ENCODE measurements around the gene CCHCR1.
"Not testable (repeated sequence)": the region's sequence is repeated elsewhere in the genome, so short reads cannot be mapped to it uniquely, and the experiment has no call there.

Gene CCHCR1

DNA sequence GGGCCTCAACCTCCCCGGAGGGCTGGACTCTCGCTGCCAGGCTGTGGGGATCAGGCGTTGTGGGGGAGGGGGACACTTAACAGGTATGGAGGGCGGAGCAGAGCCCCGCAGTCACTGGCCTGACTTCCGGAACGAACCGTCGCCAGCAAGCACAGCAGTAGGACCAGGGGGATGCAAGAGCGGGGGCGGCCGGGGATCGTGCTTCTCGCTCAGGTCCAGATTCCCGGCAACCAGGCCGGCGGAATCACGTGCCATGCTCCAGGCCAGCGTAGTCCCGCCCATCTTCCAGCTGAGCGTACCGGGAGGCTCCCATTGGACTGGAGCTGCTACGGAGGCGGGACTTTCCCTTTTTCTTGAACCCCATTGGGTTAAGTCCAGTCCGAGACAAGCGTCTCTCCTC lies 22.9 kb upstream of the CCHCR1 start:
- DNase-seq (ENCODE audit: low read depth), result peak; percentile 48

DNA sequence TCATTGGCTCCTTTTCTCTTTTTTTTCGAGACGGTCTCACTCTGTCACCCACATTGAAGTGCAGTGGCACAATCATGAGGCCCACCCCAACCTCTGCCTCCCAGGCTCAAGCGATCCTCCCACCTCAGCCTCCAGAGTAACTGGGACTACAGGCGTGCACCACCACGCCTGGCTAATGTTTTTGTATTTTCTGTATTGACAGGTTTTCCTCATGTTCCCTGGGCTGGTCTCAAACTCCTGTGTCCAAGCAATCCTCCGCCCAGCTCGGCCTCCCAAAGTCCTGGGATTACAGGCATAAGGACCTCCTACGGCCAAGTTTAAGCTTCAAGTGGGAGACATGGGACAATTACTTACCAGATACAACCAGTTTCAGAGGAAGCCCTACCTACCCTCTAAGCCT lies 22.3 kb upstream of the CCHCR1 start:
- DNase-seq (ENCODE audit: low read depth), result no peak

DNA sequence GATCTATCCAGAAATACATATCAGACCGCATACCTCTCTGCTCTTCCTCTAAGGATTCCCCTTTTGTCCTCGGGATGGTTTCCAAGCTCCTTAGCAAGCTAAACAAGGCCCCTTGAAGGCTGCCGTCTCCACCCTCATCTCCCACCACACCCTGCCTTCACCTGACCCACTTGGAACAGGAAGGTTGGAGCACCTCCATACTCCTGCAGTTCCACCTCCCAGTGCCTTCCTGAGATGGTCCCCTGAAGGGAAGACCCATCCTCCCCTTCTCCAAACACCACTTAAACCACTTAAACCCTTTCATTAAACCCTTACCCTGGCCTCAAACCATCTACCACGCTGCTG lies 21.4 kb upstream of the CCHCR1 start:
- DNase-seq (ENCODE audit: low read depth), result no peak

DNA sequence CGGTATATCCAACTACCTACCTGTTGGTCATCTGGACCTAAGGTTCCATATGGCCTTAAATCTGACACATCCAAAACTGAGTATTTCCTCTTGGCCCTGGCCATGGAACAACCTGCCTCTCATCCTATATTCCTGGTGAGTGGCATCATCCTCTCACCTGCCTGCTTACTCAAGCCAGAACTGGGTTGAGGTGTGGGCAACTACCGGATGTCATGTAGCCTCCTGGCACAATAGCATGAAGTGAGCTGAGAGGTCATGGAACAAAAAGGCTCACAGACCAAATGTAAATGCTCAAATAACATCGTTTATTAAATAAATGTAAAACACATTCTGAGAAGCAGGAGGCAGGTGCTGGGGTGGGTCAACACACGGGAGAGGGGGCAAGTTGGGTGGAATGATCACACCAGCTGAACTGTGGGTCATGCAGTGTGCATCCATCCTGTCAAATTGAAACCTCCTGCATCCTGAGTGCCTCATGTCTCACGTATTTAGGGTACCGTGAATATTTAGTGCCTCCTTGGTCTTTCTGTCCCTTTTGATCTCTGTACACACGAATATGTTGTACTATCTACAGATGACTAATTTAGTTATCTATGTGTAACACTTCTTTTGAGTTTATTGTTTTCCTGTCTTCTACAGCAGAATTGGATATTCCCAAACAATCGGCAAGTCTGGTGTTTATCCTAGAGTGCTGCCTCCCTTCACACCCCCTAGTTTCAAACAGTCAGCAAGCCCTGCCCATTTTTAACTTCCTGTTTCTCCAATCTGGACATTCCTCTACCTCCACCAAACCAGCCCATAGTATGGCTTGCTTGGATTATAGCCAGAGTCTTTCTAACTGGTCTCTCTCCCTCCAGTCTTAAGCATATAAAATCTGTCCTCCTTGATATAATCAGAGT lies 20.8 kb upstream of the CCHCR1 start:
- no peak for DNase-seq (ENCODE audit: low read depth)

DNA sequence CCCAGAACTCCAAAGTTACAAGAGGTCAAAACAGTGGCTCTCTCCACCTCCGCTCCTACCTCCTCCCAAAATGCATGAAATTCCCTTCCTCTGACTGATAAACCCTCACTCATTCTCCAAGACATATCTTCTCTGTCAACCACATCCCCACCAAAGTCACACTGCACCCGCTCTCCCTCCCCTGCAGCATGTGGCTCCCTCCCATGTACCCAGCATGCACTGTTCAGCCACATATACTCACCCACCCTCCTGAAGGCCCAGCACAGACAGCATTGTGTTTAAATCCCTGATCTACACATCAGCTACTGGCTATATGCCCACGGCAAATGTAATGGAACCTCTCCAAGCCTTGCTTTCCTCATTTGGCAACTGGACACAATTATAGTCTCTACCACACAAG lies 18.4 kb upstream of the CCHCR1 start:
- DNase-seq (ENCODE audit: low read depth), result no peak

DNA sequence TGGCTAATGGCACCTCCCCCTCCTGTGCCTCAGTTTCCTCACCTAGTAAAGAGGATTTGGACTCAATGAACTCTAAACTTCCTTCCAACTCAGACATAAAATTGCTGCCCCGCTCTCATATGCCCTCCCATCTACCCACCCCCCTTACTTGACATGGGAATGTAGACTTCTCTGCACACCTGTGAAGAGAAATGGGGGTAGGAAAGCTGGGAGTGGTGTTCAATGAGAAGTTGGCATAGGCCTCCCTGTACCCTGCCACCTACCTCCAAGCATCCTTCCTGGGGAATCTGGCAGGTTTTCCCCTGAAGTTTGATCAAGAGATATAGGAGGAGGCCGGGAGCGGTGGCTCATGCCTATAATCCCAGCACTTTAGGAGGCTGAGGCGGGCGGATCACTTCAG lies 16.8 kb upstream of the CCHCR1 start:
- DNase-seq (ENCODE audit: low read depth), result no peak

DNA sequence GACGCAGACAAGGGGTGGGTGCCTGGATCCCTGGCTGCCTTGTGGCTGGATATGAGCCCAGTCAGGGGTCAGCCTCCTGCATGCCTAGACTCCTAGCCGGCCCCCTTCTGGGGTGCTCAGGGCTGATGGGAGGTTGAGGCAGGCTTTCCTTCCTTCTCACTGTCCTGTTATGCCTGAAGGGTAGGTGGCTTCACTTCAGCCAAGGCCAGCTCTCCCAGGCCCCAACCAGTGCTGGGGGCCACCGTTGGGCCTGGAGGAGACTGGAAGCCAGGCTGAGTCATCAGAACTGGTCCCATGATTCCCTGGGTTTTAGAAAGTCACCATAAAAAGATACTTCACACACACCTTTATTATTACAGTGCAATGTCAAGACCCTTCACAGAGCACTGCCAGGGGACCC lies 15.8 kb upstream of the CCHCR1 start:
- no peak for DNase-seq (ENCODE audit: low read depth)

DNA sequence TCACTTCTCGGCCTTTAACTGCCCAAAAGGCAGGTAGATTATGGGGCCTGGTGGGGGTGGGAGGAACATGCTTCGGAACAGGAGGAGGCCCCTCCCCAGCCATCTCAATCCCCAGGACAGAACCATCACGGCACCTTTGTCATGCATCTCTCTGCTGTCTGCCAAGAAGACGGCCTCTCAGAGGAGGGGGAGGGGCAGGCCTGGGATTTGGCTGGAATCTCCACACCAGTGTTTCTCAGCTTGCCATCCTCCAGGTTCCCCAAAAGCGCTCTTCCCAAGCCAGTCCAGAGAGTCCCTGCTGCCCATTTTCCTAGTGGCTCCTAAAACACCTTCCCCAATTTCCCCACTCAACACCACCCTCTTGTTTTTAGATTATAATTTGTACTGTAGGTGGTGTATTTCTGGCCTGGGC lies 15.4 kb upstream of the CCHCR1 start:
- DNase-seq (ENCODE audit: low read depth), result no peak

DNA sequence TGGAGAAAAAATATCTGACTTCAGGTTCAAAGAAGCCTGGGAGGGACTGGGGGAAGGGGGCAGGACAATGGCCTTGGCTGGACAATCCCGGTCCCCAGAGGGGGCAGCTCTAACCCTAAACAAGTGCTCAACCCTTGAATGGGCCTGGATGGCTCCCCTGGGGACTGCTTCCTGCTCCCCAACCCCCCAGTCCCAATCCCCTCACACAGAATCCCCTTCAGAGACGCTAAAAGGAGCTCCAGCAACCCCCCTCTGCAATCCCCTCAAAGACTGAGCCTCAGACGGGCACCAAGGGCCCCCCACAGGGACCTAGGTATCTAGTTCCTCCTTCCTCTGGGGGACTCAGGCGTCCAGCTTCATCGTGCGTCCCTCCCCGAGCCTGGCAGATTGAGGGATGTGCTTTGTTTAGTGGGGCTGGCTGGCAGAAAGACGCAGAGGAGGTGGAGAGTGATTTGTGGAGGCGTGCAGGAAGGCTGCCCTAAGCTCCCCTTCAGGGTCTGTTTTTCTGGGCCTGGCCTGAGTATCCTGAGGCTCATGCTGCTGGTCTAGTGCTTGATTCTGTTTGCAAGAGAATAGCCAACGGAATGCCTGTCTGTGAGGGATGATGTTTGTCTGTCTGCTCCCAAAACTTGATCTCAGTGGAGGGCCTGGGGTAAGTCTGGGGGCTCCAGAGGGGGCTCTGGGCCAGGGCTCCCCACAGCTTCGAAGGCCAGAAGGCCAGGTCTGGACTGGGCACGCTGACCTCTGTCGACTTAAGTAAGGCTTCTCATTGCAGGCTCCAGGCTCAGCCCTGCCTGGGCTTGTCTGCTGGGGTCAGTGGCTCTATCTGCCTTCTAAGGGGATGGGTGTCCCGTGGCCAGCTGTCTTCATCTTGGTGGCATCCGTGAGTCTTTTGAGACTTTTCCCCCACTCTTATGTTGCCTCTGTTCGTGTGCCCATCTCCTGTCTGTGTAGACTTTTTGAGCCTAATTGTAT lies 14.6 kb upstream of the CCHCR1 start:
- DNase-seq (ENCODE audit: low read depth), result no peak

DNA sequence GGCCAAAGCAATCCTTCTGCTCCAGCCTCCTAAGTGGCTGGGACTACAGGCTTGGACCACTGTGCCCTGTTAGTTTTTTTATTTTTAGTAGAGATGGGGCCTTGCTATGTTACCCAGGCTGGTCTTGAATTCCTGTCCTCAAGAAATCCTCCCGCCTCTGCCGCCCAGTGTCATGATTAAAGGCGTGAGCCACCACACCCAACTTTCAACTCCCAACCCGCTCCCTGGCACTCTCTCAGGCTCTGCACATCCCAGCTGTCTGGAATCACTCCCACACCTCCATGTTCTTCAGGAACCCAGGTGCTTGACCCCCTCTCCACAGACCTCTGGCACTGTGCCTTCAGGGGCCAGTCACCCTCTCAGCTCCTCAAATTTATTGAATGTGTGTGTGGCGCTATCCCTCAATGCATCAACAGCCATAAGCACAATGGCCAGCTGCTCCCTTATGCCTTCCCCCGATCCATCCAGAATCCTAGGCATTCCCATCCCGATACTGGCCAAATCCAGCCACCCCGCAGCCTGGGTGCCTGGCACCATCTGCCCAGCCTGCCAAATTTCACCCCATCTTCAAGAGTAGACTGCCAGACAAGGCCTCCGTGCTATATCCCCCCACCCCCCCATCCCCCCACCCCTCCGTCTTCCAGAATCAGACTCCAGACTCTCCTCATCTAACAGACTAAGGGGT lies 13.5 kb upstream of the CCHCR1 start:
- DNase-seq (ENCODE audit: low read depth), result no peak

DNA sequence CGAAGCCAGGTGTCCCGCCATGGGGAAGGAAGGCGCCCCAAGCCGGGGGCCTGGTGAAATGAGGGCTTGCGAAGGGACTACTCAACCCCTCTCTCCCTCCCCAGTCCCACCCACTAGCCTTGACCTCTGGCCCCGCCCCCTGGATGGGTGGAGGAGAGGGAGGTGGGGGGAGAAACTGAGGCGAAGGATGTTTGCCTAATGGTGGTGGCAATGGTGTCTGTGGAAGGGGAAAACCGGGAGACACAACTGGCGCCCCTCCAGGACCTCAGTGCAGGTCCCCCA lies 12.9 kb upstream of the CCHCR1 start, which contains the start of gene POU5F1:
Gene POU5F1 (minus strand): TSS at position 83 of the 282 bp plus-strand sequence. CDS start 62 bp downstream, at position 21.
- no peak for DNase-seq (ENCODE audit: low read depth)

DNA sequence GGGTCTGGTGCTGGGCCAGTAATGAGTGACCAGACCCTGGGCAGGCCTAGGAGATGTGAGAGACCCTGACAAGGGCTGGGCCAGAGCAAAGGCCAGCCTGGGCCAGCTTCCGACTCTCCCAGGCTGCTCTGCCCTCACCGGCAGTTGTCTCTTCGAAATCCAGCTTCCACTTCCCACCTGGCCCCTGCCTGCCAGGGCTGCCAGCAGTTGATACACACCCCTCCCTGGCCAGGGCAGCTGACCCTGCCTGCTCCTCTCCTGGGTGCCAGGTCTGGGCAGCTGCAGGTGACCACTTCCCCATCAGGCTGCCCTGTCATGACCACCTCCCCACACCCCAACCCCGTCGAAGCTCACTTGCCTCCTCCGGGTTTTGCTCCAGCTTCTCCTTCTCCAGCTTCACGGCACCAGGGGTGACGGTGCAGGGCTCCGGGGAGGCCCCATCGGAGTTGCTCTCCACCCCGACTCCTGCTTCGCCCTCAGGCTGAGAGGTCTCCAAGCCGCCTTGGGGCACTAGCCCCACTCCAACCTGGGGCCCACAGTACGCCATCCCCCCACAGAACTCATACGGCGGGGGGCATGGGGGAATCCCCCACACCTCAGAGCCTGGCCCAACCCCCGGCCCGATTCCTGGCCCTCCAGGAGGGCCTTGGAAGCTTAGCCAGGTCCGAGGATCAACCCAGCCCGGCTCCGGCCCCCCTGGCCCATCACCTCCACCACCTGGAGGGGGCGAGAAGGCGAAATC lies 12.4 kb upstream of the CCHCR1 start:
- not testable (repeated sequence) for DNase-seq (ENCODE audit: low read depth)

DNA sequence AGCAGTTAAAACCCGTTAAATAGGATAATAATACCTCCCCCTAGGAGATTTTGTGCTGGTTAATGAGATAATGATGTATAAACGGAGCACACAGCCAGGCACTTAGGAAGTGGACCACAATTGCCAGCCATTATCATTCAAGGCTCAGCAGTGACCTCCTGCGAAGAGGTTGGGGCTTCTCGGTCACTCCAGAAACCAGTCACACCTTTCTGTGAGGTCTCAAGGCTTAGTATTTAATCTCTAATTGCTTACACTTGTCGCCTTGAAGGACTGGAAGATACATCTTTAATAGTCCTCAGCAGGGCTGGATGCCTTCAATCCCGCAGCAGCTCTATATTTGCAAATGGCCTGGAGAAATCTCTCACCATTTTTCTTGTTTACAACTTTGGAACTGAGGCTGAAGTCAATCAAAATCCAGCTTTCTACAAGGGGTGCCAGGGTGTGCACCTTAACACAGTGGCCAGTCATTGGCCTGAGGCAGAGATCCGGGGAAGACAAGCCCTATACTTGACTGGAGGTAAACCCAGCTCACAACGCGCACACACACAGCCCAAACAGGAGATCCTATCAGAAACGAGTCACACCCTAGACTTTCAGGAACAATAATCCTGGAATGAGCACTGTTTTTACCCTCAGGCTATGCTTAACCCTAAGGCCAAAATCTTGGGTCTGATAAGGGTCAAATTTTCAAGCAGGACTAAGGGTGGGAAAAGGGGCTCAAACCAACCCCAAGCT lies 11.7 kb upstream of the CCHCR1 start:
- no peak for DNase-seq (ENCODE audit: low read depth)

DNA sequence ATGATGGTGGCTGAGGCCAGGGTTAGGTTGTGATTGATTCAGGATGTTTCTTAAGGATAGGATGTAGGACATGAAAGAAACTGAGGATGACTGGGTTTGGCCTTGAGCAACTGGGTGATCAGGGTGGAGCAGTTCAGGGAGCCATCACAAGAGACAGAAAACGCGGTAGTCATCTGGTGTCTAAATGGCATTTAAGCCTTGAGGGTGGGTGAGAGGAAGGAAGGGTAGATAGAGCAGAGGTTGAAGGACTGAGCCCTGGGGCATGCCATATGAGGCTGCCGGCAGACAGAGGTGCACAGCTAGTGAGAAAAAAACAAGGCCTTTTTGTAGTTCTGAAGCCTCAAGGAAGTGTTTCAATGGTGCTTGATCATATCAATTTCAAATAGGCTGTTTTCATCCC lies 11.0 kb upstream of the CCHCR1 start:
- DNase-seq (ENCODE audit: low read depth), result no peak

DNA sequence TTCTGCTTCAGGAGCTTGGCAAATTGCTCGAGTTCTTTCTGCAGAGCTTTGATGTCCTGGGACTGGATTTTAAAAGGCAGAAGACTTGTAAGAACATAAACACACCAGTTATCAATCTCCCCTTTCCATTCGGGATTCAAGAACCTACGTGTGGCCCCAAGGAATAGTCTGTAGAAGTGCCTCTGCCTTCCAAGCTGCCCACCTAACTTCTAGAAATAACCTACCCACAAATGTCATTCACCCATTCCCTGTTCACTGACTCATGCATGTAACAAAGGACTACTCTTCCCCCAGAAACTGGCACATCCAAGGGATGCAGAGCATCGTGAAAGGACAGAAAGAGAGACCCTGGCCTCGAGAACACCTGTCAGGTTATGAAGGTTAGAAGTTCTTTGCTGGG lies 8.4 kb upstream of the CCHCR1 start:
- DNase-seq (ENCODE audit: low read depth), result no peak

DNA sequence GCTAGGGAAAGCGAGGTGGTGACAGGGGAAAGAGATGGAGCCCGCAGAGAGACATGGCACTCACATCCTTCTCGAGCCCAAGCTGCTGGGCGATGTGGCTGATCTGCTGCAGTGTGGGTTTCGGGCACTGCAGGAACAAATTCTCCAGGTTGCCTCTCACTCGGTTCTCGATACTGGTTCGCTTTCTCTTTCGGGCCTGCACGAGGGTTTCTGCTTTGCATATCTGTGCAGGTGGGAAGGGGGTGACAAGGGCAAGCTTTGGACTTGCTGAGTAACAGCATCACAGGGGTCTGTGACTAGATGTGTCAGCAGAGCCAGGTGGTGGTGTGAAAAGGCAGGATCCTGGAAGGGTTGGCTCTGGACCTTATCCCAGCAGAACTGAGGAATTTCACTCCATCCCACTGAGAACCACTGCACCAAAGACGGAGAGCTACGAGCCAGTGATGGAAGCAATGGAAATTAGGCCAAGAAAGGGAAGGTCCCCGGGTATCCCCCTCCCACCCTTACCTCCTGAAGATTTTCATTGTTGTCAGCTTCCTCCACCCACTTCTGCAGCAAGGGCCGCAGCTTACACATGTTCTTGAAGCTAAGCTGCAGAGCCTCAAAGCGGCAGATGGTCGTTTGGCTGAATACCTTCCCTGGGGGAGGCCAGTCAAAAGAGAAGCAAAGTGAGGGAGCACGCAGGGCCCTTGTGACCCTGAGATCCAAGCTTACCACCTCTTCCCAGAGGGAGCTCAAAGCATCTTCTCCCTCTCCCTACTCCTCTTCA lies 7.6 kb upstream of the CCHCR1 start:
- not testable (repeated sequence) for DNase-seq (ENCODE audit: low read depth)

DNA sequence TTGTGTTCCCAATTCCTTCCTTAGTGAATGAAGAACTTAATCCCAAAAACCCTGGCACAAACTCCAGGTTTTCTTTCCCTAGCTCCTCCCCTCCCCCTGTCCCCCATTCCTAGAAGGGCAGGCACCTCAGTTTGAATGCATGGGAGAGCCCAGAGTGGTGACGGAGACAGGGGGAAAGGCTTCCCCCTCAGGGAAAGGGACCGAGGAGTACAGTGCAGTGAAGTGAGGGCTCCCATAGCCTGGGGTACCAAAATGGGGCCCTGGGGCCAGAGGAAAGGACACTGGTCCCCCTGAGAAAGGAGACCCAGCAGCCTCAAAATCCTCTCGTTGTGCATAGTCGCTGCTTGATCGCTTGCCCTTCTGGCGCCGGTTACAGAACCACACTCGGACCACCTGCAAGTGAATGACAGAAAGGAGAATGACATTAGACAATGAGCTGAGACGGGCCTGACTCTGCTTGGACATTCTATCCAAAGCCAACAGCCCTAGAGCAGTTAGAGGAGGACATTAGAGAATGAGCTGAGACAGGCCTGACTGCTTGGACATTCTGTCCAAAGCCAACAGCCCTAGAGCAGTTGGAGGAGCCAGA lies 7.0 kb upstream of the CCHCR1 start:
- DNase-seq (ENCODE audit: low read depth), result not testable (repeated sequence)

DNA sequence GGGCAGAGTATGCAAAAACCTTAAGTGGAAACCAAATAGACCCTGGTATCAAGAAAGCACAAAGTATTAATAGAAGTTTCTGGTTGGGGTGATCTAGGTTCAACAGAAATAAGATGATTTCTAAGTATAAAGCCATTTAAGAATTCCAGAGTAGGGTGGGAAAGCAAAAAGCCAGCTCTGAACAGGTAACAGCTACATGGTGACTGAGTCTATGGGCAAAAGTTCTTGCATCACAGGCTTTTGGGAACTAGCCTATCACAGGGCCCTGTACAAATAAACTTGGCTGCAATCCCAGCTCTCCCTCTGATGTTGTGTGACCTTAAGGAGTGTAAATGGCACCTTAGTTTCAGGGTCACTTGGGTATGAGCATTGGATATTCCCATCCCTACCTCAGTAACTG lies 6.3 kb upstream of the CCHCR1 start:
- no peak for DNase-seq (ENCODE audit: low read depth)

DNA sequence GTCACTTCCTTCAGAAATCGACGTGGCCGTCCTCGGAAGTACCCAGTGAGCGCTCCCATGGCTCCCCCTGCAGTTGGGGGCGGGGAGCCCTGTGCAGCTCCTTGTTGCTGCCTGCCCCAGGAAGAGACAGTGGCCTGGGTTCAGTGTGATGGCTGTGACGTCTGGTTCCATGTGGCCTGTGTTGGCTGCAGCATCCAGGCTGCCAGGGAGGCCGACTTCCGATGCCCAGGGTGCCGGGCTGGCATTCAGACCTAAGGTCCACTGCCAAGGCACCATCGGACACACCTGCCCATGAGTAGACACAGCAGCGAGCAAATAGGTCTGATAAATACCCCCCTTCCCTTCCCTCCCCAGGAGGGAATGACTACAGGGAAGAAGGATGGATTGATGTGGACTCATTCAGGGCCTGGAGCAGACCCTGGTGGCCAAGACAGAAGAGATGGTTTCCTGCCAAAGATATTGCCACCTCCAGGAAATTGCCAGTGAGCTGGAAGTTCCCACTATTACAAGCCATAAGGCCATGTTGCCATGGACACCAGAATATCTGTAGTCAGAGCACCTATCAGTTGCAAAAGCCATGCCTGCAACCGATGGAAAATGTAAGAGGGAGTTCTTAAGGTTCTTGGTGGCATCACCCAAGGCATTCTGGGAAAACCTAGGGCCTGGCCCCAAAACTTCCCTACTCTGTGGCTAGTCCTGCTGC lies 5.0 kb upstream of the CCHCR1 start:
- DNase-seq (ENCODE audit: low read depth), result no peak
